Right cardiac atrium (tissue), 5 donors: ENCODE data around the gene RAD54L. TPM values are rescaled to one million over a fixed set of nuclear protein-coding genes. Genes with fewer than 3 reads are reported as not detected.

ENCODE experiments used
- ATAC-seq, 2 donors: fragments of 200-7000 bp; cut with Tn5 transposase; one replicate each; pipeline versions ENCODE4 v1.8.0 to v1.9.1; 2020; ENCODE audit warnings: moderate library complexity in 2 of 2, mild to moderate bottlenecking in 1 of 2
- DNase-seq, 3 donors: peaks; one replicate each; pipeline ENCODE4 v3.0.0-alpha.2; 2020
- H3K27ac ChIP-seq: one replicate; pipeline ENCODE4 v1.5.1; 2013; ENCODE audit warnings: mild to moderate bottlenecking, low read length, control low read depth, moderate library complexity
- H3K27me3 ChIP-seq: one replicate; pipeline ENCODE4 v1.6.1; 2013; ENCODE audit not compliant: control insufficient read depth, insufficient read depth
- H3K4me1 ChIP-seq: one replicate; pipeline ENCODE4 v1.6.1; 2013; ENCODE audit warnings: low read length; ENCODE audit not compliant: control insufficient read depth, insufficient read depth
- H3K4me3 ChIP-seq: one replicate; pipeline ENCODE4 v1.5.1; 2013; ENCODE audit warnings: low read length, control low read depth
- H3K9me3 ChIP-seq: one replicate; pipeline ENCODE4 v1.6.1; 2013; ENCODE audit warnings: low read length; ENCODE audit not compliant: control insufficient read depth
- WGBS: extraction: QIAGEN DNeasy Blood & Tissue Kit; methylation state at CpG from one replicate; pipeline ENCODE4 v1.1.7; 2013; 5-methylcytosine and 5-hydroxymethylcytosine counted together
- intact Hi-C, 4 donors: fragments of 100-400 bp; cut with DNase I; formaldehyde crosslinking; loops; one replicate each; pipeline versions ENCODE4 v1.11.0 to v1.14.0; 2022 to 2023
- long read RNA-seq, 4 donors: library from polyadenylated mRNA; unstranded; transcript quantifications; one replicate each; pipeline ENCODE4 v2.0.0, GENCODE V29; 2020 to 2021
- polyA plus RNA-seq: library from polyadenylated mRNA; stranded (reverse); fragments of 200-250 nt; gene quantifications from one replicate; pipeline ENCODE4 v1.2.3, GENCODE V29; 2013
- total RNA-seq, 4 donors: library from RNA; stranded (reverse); fragmentation: NEBNext Ultra II Directional; extraction: Animal tissue kit (Norgen Biotek cat#: 25700); gene quantifications; one replicate each; pipeline ENCODE4 v1.2.1, GENCODE V29; 2021
- donor health status: healthy with polysubstance abuse.
- donor health status: DM: no; HTN: yes; CAD: no.
- donor health status: DM: no; HTN: no; CAD: no.
- donor health status: DM: no; HTN: yes; CAD: no; lungs with severe emphysema.
- donor health status: DM: yes; HTN: yes; CAD: no.

The RAD54L gene
- total RNA-seq: under 1 TPM in 3 of 4 donors, not detected in 1; 0.56 to 0.89 (median 0.74) TPM
- 0.16 TPM for polyA plus RNA-seq
- long read RNA-seq, donor 1, partial matches to known transcripts: 0 of 1 reads
- long read RNA-seq, donor 1, other reads (novel, unspliced or antisense): 1 of 1 reads
- long read RNA-seq, donor 2: 0 reads
- long read RNA-seq, donor 3: 0 reads
- long read RNA-seq, donor 4: 0 reads

- DNase-seq (peak; percentile 98), ATAC-seq (peak; percentile 97)
- intact Hi-C loops: loop anchor here in 1 of 4 donors (10.0 kb wide), 1 partner anchor 97 kb away; the partner anchor contains the start of gene NSUN4
- H3K4me3 ChIP-seq: peak within 1 kb of the TSS; percentile 73
- no peaks in the 10 kb centered on the region for H3K9me3 ChIP-seq
- peaks cover 2% of the 10 kb centered on the region for H3K4me1 ChIP-seq
- H3K27ac ChIP-seq: peak within 1 kb of the TSS; percentile 65
- H3K27me3 ChIP-seq: no peaks in the 10 kb centered on the region
- 2% methylated on average over 49 of the region's 49 CpGs for WGBS
These were observed at the start of gene RAD54L for GRCh38 chr1:46247436-46248121. Gene RAD54L, plus strand, starts transcription at chr1:46247763. Its CDS starts 643 bp downstream, at chr1:46248406.

- no peaks in the 10 kb centered on the region for H3K9me3 ChIP-seq
- peak; percentile 87 to 91 for ATAC-seq
- peak; percentile 71 to 89 (median 89) for DNase-seq
- peak within 1 kb of the TSS; percentile 91 for H3K4me3 ChIP-seq
- intact Hi-C loops: no loop called here
- no peaks in the 10 kb centered on the region for H3K4me1 ChIP-seq
- peak within 1 kb of the TSS; percentile 61 for H3K27ac ChIP-seq
- H3K27me3 ChIP-seq: no peaks in the 10 kb centered on the region
- WGBS: under 1% methylated on average over 67 of the region's 67 CpGs
These were observed 49.4 kb upstream of the RAD54L start, which contains the start of gene POMGNT1 for GRCh38 chr1:46197964-46198811. Gene POMGNT1, minus strand, starts transcription at chr1:46198434. Its CDS starts 613 bp downstream, at chr1:46197821.

DNA sequence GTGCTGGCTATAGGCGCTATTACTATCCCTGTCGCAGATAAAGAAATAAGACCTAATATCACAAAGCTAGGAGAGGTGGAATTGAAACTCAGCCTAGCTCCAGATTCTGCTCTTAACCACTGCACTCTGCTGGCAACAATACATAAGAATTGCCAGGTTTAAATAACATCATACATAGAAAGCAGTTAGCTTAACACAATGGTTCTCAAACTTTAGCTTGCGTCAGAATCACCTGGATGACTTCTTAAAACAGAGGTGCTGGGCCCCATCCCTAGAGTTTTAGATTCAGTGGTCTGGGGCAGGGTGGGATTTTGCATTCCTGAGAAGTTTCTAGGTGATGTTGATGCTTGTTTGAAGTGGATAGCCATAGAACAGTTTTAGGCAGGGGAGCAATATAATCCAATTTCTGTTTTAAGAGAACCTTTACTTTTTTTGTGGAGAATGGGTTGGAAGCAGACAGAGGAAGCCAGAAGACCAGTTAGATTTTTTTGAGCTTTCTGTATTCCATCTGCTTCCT lies 48.3 kb upstream of the RAD54L start:
- intact Hi-C loops: no loop called here
- no peak overlapping the region for H3K27ac ChIP-seq
- no peaks in the 10 kb centered on the region for H3K27me3 ChIP-seq
- H3K4me3 ChIP-seq: no peak overlapping the region
- WGBS: 64% methylated on average over 3 of the region's 3 CpGs
- DNase-seq: no peak
- H3K9me3 ChIP-seq: no peaks in the 10 kb centered on the region
- ATAC-seq: no peak
- peaks cover 2% of the 10 kb centered on the region for H3K4me1 ChIP-seq

DNA sequence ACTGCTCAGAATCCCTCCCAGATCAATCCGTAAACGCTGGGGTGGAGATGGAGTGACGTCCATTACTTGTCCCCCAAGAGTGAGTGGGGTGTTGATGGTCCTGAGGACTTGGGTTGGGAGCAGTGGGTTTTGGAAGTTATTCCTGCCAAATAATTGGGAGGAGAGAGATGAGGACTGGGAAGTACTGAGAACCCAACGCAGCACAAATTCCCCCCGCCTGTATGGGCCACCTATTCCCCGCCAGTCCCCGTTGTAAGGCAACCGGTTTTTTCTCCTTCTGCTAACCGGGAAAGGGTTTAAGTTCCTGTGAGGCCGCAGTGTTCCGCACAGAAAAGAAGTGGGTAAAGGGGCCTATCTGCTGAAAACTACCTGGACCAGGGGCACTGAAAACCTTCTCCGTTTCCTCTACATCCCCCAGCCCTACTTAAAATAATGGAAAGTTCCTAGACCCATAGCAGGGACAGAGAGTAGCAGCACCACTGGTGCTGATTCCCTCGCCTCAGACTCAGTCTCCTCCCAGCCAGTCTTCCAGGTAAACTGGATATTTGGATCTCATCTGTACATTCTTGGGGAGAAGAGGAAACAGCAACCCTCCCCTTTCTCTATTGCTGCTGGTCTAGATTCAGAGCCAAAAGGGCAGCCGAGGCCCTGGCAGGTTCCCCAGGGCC lies 43.7 kb upstream of the RAD54L start:
- DNase-seq (no peak), ATAC-seq (peak in 1 of 2 donors; percentile 18)
- intact Hi-C loops: no loop called here
- Histone ChIP-seq H3K27me3 (no peaks in the 10 kb centered on the region), H3K9me3 (no peaks in the 10 kb centered on the region), H3K27ac (peak overlapping the region; percentile 55), H3K4me1 (peaks cover 8% of the 10 kb centered on the region), H3K4me3 (peak overlapping the region; percentile 91)
- WGBS: 28% methylated on average over 14 of the region's 14 CpGs

- Histone ChIP-seq H3K4me3 (peak overlapping the region; percentile 91), H3K27ac (peak overlapping the region; percentile 55), H3K9me3 (no peaks in the 10 kb centered on the region), H3K27me3 (no peaks in the 10 kb centered on the region), H3K4me1 (peaks cover 8% of the 10 kb centered on the region)
- 16% methylated on average over 5 of the region's 5 CpGs for whole genome bisulfite sequencing
- ATAC-seq: peak; percentile 38 to 46
- DNase-seq: peak in 2 of 3 donors; percentile 70 to 73
- intact Hi-C loops: no loop called here
These were observed 43.2 kb upstream of the RAD54L start for GRCh38 chr1:46204406-46204742.

GRCh38 chr1:46205141-46205540 lies 42.4 kb upstream of the RAD54L start:
- no peak for ATAC-seq
- H3K9me3 ChIP-seq: no peaks in the 10 kb centered on the region
- intact Hi-C loops: no loop called here
- no peak overlapping the region for H3K27ac ChIP-seq
- peaks cover 8% of the 10 kb centered on the region for H3K4me1 ChIP-seq
- no peak overlapping the region for H3K4me3 ChIP-seq
- 71% methylated on average over 3 of the region's 3 CpGs for WGBS
- DNase-seq: no peak
- H3K27me3 ChIP-seq: no peaks in the 10 kb centered on the region

DNA sequence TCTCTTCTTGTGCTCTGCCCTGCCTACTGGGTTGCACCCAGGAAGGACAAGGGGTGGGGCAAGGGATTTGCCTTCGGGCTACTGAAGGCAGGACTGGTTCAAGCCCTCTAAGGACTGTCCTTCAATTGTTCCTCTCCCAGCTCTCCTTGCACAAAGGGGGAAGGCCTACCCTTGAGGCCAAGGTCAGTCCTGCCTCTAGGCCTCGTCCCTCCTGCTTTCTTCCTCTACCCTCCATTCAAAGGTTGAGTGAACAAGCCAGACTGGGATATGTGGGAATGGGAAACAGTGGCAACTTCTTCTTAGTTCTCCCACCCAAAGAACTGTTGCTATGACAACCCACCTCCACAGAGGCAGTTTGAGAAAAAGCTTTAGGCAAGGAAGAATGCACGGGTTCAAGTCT lies 41.8 kb upstream of the RAD54L start:
- intact Hi-C loops: no loop called here
- WGBS: 50% methylated on average over 3 of the region's 3 CpGs
- H3K4me1 ChIP-seq: peaks cover 8% of the 10 kb centered on the region
- peak; percentile 14 to 30 for ATAC-seq
- no peaks in the 10 kb centered on the region for H3K27me3 ChIP-seq
- peak overlapping the region; percentile 43 for H3K27ac ChIP-seq
- no peaks in the 10 kb centered on the region for H3K9me3 ChIP-seq
- no peak overlapping the region for H3K4me3 ChIP-seq
- DNase-seq: no peak

GRCh38 chr1:46206399-46206798 lies 41.2 kb upstream of the RAD54L start:
- no peak for DNase-seq
- no peak for ATAC-seq
- WGBS: 90% methylated on average over 2 of the region's 2 CpGs
- H3K4me1 ChIP-seq: peaks cover 8% of the 10 kb centered on the region
- H3K9me3 ChIP-seq: no peaks in the 10 kb centered on the region
- intact Hi-C loops: no loop called here
- no peaks in the 10 kb centered on the region for H3K27me3 ChIP-seq
- peak overlapping the region; percentile 34 for H3K27ac ChIP-seq
- H3K4me3 ChIP-seq: no peak overlapping the region

- Histone ChIP-seq H3K4me3 (no peak overlapping the region), H3K27me3 (no peaks in the 10 kb centered on the region), H3K4me1 (no peaks in the 10 kb centered on the region), H3K27ac (no peak overlapping the region), H3K9me3 (no peaks in the 10 kb centered on the region)
- DNase-seq (no peak), ATAC-seq (no peak)
- 95% methylated on average over 3 of the region's 3 CpGs for WGBS
- intact Hi-C loops: no loop called here
These were observed 37.0 kb upstream of the RAD54L start for GRCh38 chr1:46210561-46210960.

DNA sequence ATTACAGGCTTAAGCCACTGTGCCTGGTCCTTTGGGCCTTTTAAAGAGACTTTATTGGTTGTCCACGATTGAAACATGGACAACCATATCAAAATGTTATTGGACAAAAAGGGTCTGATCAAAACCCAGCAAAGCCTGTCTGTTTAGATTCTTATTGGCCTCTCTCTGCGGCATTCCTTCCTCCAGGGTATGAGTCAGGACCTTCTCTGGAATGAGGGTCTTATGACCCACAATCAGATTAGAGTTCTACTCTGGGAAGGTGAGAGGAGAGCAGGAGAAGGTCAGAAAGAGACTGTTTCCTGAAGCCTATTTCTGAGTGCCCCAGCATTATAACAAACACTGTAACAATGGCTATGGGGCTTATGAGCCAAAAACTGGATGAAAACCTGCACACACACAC lies 36.5 kb upstream of the RAD54L start:
- 72% methylated on average over 2 of the region's 2 CpGs for WGBS
- ATAC-seq: no peak
- H3K27ac ChIP-seq: no peak overlapping the region

More for the DNA sequence above, 36.5 kb upstream of the RAD54L start:
- Histone ChIP-seq H3K4me3 (no peak overlapping the region), H3K9me3 (no peaks in the 10 kb centered on the region), H3K27me3 (no peaks in the 10 kb centered on the region), H3K4me1 (no peaks in the 10 kb centered on the region)
- DNase-seq: no peak
- intact Hi-C loops: no loop called here
